ENCODE data around the gene TENM4.

Gene TENM4

GRCh38 chr11:78929207-78929905, 511.5 kb downstream of the TENM4 start:
- peaks cover 2% of the 10 kb centered on the region for H3K27me3 Mint-ChIP-seq

GRCh38 chr11:78927511-78927910, 513.3 kb downstream of the TENM4 start:
- Mint-ChIP-seq H3K27me3 (peaks cover 2% of the 10 kb centered on the region), H3K27ac (no peak overlapping the region), H3K9me3 (no peaks in the 10 kb centered on the region), H3K4me1 (ENCODE audit: low read depth) (no peaks in the 10 kb centered on the region), H3K36me3 (ENCODE audit: low read depth) (no peaks in the 10 kb centered on the region), H3K4me3 (no peak overlapping the region)
- no peak for DNase-seq

More at GRCh38 chr11:78929207-78929905, 511.5 kb downstream of the TENM4 start:
- Mint-ChIP-seq H3K36me3 (ENCODE audit: low read depth) (no peaks in the 10 kb centered on the region), H3K9me3 (no peaks in the 10 kb centered on the region), H3K4me1 (ENCODE audit: low read depth) (no peaks in the 10 kb centered on the region), H3K27ac (no peak overlapping the region), H3K4me3 (no peak overlapping the region)
- DNase-seq = no peak

GRCh38 chr11:78926633-78927338, 514.0 kb downstream of the TENM4 start:
- Mint-ChIP-seq H3K4me1 (ENCODE audit: low read depth) (no peaks in the 10 kb centered on the region), H3K27ac (no peak overlapping the region), H3K4me3 (no peak overlapping the region), H3K9me3 (no peaks in the 10 kb centered on the region), H3K27me3 (peaks cover 2% of the 10 kb centered on the region), H3K36me3 (ENCODE audit: low read depth) (no peaks in the 10 kb centered on the region)
- DNase-seq = no peak

- H3K27ac Mint-ChIP-seq = no peak overlapping the region
- H3K27me3 Mint-ChIP-seq = peaks cover 2% of the 10 kb centered on the region
- no peaks in the 10 kb centered on the region for H3K4me1 Mint-ChIP-seq (ENCODE audit: low read depth)
- no peak overlapping the region for H3K4me3 Mint-ChIP-seq
- no peaks in the 10 kb centered on the region for H3K36me3 Mint-ChIP-seq (ENCODE audit: low read depth)
- no peak for DNase-seq
- no peaks in the 10 kb centered on the region for H3K9me3 Mint-ChIP-seq
Observed at GRCh38 chr11:78925387-78925786, 515.4 kb downstream of the TENM4 start.

GRCh38 chr11:78922859-78923625, 517.8 kb downstream of the TENM4 start:
- H3K36me3 Mint-ChIP-seq (ENCODE audit: low read depth) = no peaks in the 10 kb centered on the region
- no peak overlapping the region for H3K4me3 Mint-ChIP-seq
- no peaks in the 10 kb centered on the region for H3K9me3 Mint-ChIP-seq
- H3K27ac Mint-ChIP-seq = no peak overlapping the region
- no peak for DNase-seq
- H3K4me1 Mint-ChIP-seq (ENCODE audit: low read depth) = no peaks in the 10 kb centered on the region
- peaks cover 6% of the 10 kb centered on the region for H3K27me3 Mint-ChIP-seq

- no peaks in the 10 kb centered on the region for H3K36me3 Mint-ChIP-seq (ENCODE audit: low read depth)
- no peak for DNase-seq
- no peaks in the 10 kb centered on the region for H3K9me3 Mint-ChIP-seq
- H3K4me3 Mint-ChIP-seq = no peak overlapping the region
- no peak overlapping the region for H3K27ac Mint-ChIP-seq
- H3K4me1 Mint-ChIP-seq (ENCODE audit: low read depth) = no peaks in the 10 kb centered on the region
- peaks cover 6% of the 10 kb centered on the region for H3K27me3 Mint-ChIP-seq
Observed at GRCh38 chr11:78921509-78921908, 519.3 kb downstream of the TENM4 start.

- no peak overlapping the region for H3K27ac Mint-ChIP-seq
- no peaks in the 10 kb centered on the region for H3K36me3 Mint-ChIP-seq (ENCODE audit: low read depth)
- DNase-seq = no peak
- H3K4me1 Mint-ChIP-seq (ENCODE audit: low read depth) = no peaks in the 10 kb centered on the region
- no peaks in the 10 kb centered on the region for H3K9me3 Mint-ChIP-seq
- no peak overlapping the region for H3K4me3 Mint-ChIP-seq
- peaks cover 4% of the 10 kb centered on the region for H3K27me3 Mint-ChIP-seq
Observed at GRCh38 chr11:78920329-78920728, 520.5 kb downstream of the TENM4 start.

GRCh38 chr11:78916759-78917158, 524.1 kb downstream of the TENM4 start:
- H3K4me1 Mint-ChIP-seq (ENCODE audit: low read depth) = no peaks in the 10 kb centered on the region
- H3K9me3 Mint-ChIP-seq = no peaks in the 10 kb centered on the region
- peaks cover 4% of the 10 kb centered on the region for H3K27me3 Mint-ChIP-seq
- no peak for DNase-seq
- no peaks in the 10 kb centered on the region for H3K36me3 Mint-ChIP-seq (ENCODE audit: low read depth)
- no peak overlapping the region for H3K4me3 Mint-ChIP-seq
- H3K27ac Mint-ChIP-seq = no peak overlapping the region

GRCh38 chr11:78914503-78914902, 526.3 kb downstream of the TENM4 start:
- no peak for DNase-seq
- Mint-ChIP-seq H3K36me3 (ENCODE audit: low read depth) (no peaks in the 10 kb centered on the region), H3K27ac (no peak overlapping the region), H3K4me3 (no peak overlapping the region), H3K27me3 (no peaks in the 10 kb centered on the region), H3K9me3 (no peaks in the 10 kb centered on the region), H3K4me1 (ENCODE audit: low read depth) (no peaks in the 10 kb centered on the region)

- no peak for DNase-seq
- Mint-ChIP-seq H3K27me3 (no peaks in the 10 kb centered on the region), H3K4me3 (no peak overlapping the region), H3K27ac (no peak overlapping the region), H3K4me1 (ENCODE audit: low read depth) (no peaks in the 10 kb centered on the region), H3K36me3 (ENCODE audit: low read depth) (no peaks in the 10 kb centered on the region), H3K9me3 (no peaks in the 10 kb centered on the region)
Observed at GRCh38 chr11:78912778-78913177, 528.1 kb downstream of the TENM4 start.

- DNase-seq = no peak
- H3K4me3 Mint-ChIP-seq = no peak overlapping the region
- H3K9me3 Mint-ChIP-seq = no peaks in the 10 kb centered on the region
- no peaks in the 10 kb centered on the region for H3K36me3 Mint-ChIP-seq (ENCODE audit: low read depth)
- no peaks in the 10 kb centered on the region for H3K27me3 Mint-ChIP-seq
- no peak overlapping the region for H3K27ac Mint-ChIP-seq
- H3K4me1 Mint-ChIP-seq (ENCODE audit: low read depth) = no peaks in the 10 kb centered on the region
Observed at GRCh38 chr11:78910322-78910721, 530.5 kb downstream of the TENM4 start.

- Mint-ChIP-seq H3K27me3 (no peaks in the 10 kb centered on the region), H3K4me3 (no peak overlapping the region), H3K36me3 (ENCODE audit: low read depth) (no peaks in the 10 kb centered on the region), H3K9me3 (no peaks in the 10 kb centered on the region), H3K4me1 (ENCODE audit: low read depth) (no peaks in the 10 kb centered on the region), H3K27ac (no peak overlapping the region)
- no peak for DNase-seq
Observed at GRCh38 chr11:78909386-78909785, 531.4 kb downstream of the TENM4 start.

- Mint-ChIP-seq H3K4me3 (no peak overlapping the region), H3K27ac (no peak overlapping the region), H3K36me3 (ENCODE audit: low read depth) (no peaks in the 10 kb centered on the region), H3K4me1 (ENCODE audit: low read depth) (no peaks in the 10 kb centered on the region), H3K27me3 (peaks cover 8% of the 10 kb centered on the region), H3K9me3 (no peaks in the 10 kb centered on the region)
- no peak for DNase-seq
Observed at GRCh38 chr11:78907636-78908035, 533.2 kb downstream of the TENM4 start.

GRCh38 chr11:78906566-78906965, 534.3 kb downstream of the TENM4 start:
- Mint-ChIP-seq H3K27ac (no peak overlapping the region), H3K27me3 (peaks cover 16% of the 10 kb centered on the region), H3K9me3 (no peaks in the 10 kb centered on the region), H3K4me3 (no peak overlapping the region), H3K36me3 (ENCODE audit: low read depth) (no peaks in the 10 kb centered on the region), H3K4me1 (ENCODE audit: low read depth) (no peaks in the 10 kb centered on the region)
- DNase-seq = no peak

GRCh38 chr11:78905756-78906155, 535.1 kb downstream of the TENM4 start:
- no peaks in the 10 kb centered on the region for H3K36me3 Mint-ChIP-seq (ENCODE audit: low read depth)
- H3K4me3 Mint-ChIP-seq = no peak overlapping the region
- no peak for DNase-seq
- peaks cover 19% of the 10 kb centered on the region for H3K27me3 Mint-ChIP-seq
- no peak overlapping the region for H3K27ac Mint-ChIP-seq
- H3K4me1 Mint-ChIP-seq (ENCODE audit: low read depth) = no peaks in the 10 kb centered on the region
- no peaks in the 10 kb centered on the region for H3K9me3 Mint-ChIP-seq
